ENCODE measurements around the gene UBA52. TPM values are rescaled to one million over a fixed set of nuclear protein-coding genes. Genes with fewer than 3 reads are reported as not detected.
"Not testable (repeated sequence)": the region's sequence is repeated elsewhere in the genome, so short reads cannot be mapped to it uniquely, and the experiment has no call there.

Gene UBA52
- total RNA-seq, 1 donor from 2014 or later: 826 TPM

DNA sequence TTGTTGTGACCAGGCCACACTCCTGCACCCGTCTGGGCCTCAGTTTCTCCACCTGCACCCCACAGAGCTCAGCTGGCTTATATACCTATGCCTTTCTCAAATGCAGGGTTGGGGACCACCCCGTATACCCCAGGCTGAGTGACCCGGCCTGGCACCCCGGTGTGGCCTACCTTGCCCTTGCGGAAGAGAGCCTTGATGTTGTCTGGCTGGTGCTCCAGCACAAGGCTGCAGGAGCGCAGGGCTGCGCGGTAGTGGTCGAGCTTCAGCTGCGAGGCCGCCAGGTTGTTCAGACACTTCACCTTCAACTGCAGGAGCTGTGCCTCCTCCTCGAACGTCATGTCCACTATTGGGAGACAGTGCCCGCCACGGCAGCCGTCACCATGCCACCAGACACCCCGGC lies 34.2 kb upstream of the UBA52 start:
- TF ChIP-seq, protein P1, sequence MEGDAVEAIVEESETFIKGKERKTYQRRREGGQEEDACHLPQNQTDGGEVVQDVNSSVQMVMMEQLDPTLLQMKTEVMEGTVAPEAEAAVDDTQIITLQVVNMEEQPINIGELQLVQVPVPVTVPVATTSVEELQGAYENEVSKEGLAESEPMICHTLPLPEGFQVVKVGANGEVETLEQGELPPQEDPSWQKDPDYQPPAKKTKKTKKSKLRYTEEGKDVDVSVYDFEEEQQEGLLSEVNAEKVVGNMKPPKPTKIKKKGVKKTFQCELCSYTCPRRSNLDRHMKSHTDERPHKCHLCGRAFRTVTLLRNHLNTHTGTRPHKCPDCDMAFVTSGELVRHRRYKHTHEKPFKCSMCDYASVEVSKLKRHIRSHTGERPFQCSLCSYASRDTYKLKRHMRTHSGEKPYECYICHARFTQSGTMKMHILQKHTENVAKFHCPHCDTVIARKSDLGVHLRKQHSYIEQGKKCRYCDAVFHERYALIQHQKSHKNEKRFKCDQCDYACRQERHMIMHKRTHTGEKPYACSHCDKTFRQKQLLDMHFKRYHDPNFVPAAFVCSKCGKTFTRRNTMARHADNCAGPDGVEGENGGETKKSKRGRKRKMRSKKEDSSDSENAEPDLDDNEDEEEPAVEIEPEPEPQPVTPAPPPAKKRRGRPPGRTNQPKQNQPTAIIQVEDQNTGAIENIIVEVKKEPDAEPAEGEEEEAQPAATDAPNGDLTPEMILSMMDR (IDR thresholded peaks at IDR 0.05; ENCODE audit: partially characterized antibody, unreplicated experiment): no peak
- Mint-ChIP-seq H3K4me1 (ENCODE audit: low read depth, unreplicated experiment) (no peaks in the 10 kb centered on the region), H3K27me3 (ENCODE audit: unreplicated experiment) (peaks cover 3% of the 10 kb centered on the region), H3K36me3 (ENCODE audit: unreplicated experiment) (no peaks in the 10 kb centered on the region), H3K4me3 (ENCODE audit: unreplicated experiment) (no peak overlapping the region), H3K9me3 (ENCODE audit: unreplicated experiment) (peaks cover 6% of the 10 kb centered on the region), H3K27ac (ENCODE audit: unreplicated experiment) (no peak overlapping the region)
- DNase-seq: no peak

DNA sequence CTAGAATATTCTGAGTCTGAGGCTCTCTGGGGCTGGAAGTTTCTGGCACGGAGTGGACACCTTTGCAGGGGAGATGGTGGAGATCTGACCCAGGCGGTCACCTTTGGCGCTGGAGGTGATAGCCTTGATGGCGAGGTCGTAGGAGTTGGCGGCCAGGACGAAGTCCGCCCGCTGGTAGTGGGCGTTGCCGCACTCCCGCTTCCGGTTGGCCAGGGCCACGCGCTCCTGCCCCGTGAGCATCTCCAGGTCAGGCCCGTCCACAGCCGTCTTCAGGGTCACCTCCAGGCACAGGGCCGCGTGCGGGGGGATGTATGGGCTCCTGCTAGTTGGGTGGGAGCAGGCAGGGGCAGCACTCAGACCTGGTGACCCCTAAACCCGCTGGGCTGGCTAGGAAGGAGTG lies 33.5 kb upstream of the UBA52 start:
- no peak for DNase-seq
- Mint-ChIP-seq H3K9me3 (ENCODE audit: unreplicated experiment) (peaks cover 6% of the 10 kb centered on the region), H3K4me1 (ENCODE audit: low read depth, unreplicated experiment) (no peaks in the 10 kb centered on the region), H3K27me3 (ENCODE audit: unreplicated experiment) (peaks cover 4% of the 10 kb centered on the region), H3K27ac (ENCODE audit: unreplicated experiment) (no peak overlapping the region), H3K36me3 (ENCODE audit: unreplicated experiment) (no peaks in the 10 kb centered on the region), H3K4me3 (ENCODE audit: unreplicated experiment) (no peak overlapping the region)
- TF ChIP-seq, protein P1 (IDR thresholded peaks at IDR 0.05; ENCODE audit: partially characterized antibody, unreplicated experiment): no peak

DNA sequence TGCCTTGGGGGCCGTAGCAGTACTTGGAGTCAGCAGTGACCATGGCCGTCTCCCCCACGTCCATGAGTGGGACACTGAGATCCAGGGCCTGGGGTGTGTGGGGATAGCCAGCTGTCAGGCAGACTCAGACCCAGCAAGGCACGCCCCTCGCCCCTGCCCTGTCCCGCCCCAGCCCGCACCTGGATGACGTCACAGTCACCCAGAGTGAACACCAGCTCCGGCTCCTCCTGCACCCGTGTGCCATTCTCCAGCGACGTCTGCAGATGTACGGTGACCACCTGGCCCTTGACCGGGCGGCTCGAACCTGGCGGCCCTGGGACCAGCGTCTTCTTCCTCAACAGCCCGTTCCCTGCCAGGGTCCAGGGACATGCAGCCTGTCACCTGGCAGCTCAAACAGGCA lies 32.3 kb upstream of the UBA52 start:
- TF ChIP-seq, protein P1 (IDR thresholded peaks at IDR 0.05; ENCODE audit: partially characterized antibody, unreplicated experiment): no peak
- DNase-seq: no peak
- no peaks in the 10 kb centered on the region for H3K36me3 Mint-ChIP-seq (ENCODE audit: unreplicated experiment)
- no peak overlapping the region for H3K27ac Mint-ChIP-seq (ENCODE audit: unreplicated experiment)
- H3K4me1 Mint-ChIP-seq (ENCODE audit: low read depth, unreplicated experiment): no peaks in the 10 kb centered on the region
- peaks cover 4% of the 10 kb centered on the region for H3K27me3 Mint-ChIP-seq (ENCODE audit: unreplicated experiment)
- peaks cover 4% of the 10 kb centered on the region for H3K9me3 Mint-ChIP-seq (ENCODE audit: unreplicated experiment)
- no peak overlapping the region for H3K4me3 Mint-ChIP-seq (ENCODE audit: unreplicated experiment)

DNA sequence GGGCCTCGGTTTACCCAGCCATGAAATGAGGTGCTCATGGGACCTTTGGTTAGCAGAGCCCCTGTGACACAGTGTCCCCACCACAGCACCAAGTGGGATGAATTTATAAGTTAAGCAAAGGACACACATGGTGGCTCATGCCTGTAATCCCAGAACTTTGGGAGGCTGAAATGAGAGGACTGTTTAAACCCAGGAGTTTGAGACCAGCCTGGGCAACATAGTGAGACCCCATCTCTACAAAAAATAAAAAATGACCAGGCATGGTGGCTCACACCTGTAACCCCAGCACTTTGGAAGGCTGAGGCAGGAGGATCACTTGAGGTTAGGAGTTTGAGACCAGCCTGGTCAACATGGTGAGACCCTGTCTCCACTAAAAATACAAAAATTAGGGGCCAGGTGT lies 31.5 kb upstream of the UBA52 start:
- H3K4me3 Mint-ChIP-seq (ENCODE audit: unreplicated experiment); H3K27me3 Mint-ChIP-seq (ENCODE audit: unreplicated experiment); H3K36me3 Mint-ChIP-seq (ENCODE audit: unreplicated experiment); H3K27ac Mint-ChIP-seq (ENCODE audit: unreplicated experiment); H3K4me1 Mint-ChIP-seq (ENCODE audit: low read depth, unreplicated experiment); DNase-seq; H3K9me3 Mint-ChIP-seq (ENCODE audit: unreplicated experiment): not testable (repeated sequence)

DNA sequence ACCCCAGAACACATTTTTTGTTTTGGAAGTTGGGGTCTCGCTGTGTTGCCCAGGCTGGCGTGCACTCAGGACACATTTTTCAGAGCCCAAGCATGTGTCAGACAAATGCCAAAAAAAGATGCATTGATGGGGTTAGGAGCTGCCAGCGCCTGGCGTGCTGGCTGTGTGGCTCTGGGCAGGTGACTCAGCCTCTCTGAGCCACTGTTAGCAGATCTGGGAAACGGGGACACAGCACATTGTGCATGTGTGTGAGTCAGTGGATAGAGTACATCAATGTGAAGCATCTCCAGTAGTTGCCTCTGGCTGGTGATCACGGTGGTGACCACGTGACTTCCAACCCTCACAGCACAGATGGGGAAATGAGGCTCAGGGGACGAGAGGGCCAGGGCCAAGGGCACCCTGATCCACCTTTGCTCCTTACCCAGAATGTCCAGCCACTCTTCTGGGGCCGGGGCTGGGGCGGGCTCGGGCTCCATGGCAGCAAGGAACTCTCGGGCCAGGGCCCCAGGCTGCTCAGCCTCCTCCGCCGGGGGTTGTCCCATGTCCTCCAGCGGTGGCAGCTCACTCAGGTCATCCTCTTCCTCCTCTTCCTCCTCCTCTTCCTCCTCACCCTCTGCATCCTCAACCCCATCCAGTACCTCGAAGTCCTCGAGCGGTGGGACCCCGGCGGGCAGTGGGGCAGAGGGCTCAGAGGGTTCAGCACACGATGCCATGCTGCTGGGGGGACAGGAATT lies 30.2 kb upstream of the UBA52 start:
- H3K36me3 Mint-ChIP-seq (ENCODE audit: unreplicated experiment): no peaks in the 10 kb centered on the region

More for the DNA sequence above, 30.2 kb upstream of the UBA52 start:
- peaks cover 3% of the 10 kb centered on the region for H3K9me3 Mint-ChIP-seq (ENCODE audit: unreplicated experiment)
- H3K4me1 Mint-ChIP-seq (ENCODE audit: low read depth, unreplicated experiment): no peaks in the 10 kb centered on the region
- H3K27me3 Mint-ChIP-seq (ENCODE audit: unreplicated experiment): peaks cover 4% of the 10 kb centered on the region
- H3K4me3 Mint-ChIP-seq (ENCODE audit: unreplicated experiment): peak overlapping the region; percentile 25
- no peak for DNase-seq
- TF ChIP-seq, protein P1 (IDR thresholded peaks at IDR 0.05; ENCODE audit: partially characterized antibody, unreplicated experiment): no peak
- H3K27ac Mint-ChIP-seq (ENCODE audit: unreplicated experiment): no peak overlapping the region
